ENCODE measurements around the gene DIP2C.

- TF ChIP-seq CTCF (IDR thresholded peaks at IDR 0.05) (no peak), TAF1 (IDR thresholded peaks at IDR 0.05; ENCODE audit: borderline replicate concordance, low read depth, low read length) (no peak), GATA2 (CRISPR knock-in tag; IDR thresholded peaks at IDR 0.05) (no peak), POLR2AphosphoS5 (IDR thresholded peaks at IDR 0.05; ENCODE audit: low read depth, low read length) (no peak), EP300 (IDR thresholded peaks at IDR 0.05; ENCODE audit: borderline replicate concordance in 1 of 2, low read depth in 1 of 2, low read length in 1 of 2) (no peak)
Observed at GRCh38 chr10:413662-414071, 275.8 kb downstream of the DIP2C start.
